ENCODE data around the gene ZFHX3. TPM values are rescaled to one million over a fixed set of nuclear protein-coding genes. Genes with fewer than 3 reads are reported as not detected.

The ZFHX3 gene
- total RNA-seq, 1 experiment from 2014 or later: 21.8 TPM

GRCh38 chr16:72838586-72838910, 209.4 kb downstream of the ZFHX3 start:
- H3K36me3 ChIP-seq (ENCODE audit: insufficient read depth, low read length, poor library complexity, severe bottlenecking): no peaks in the 10 kb centered on the region
- intact Hi-C loops (cut with micrococcal nuclease; ENCODE audit: unreplicated experiment): no loop called here
- POLR2A ChIA-PET (ENCODE audit: low non-redundant PET): no interaction called here
- no peak overlapping the region for H3K4me3 ChIP-seq (ENCODE audit: low read depth, low read length, poor library complexity, severe bottlenecking)
- no TSS peak for BruUV-seq (replicated peaks)
- H3K27ac ChIP-seq (ENCODE audit: low read depth, low read length, poor library complexity, severe bottlenecking): no peak overlapping the region
- H3K27me3 ChIP-seq (replicated peaks; ENCODE audit: insufficient read depth, low read depth, low read length, poor library complexity): no peaks in the 10 kb centered on the region
- H3K9me3 ChIP-seq (ENCODE audit: low read depth, low read length, poor library complexity, severe bottlenecking): no peaks in the 10 kb centered on the region
- no peak for DNase-seq (ENCODE audit: low spot score)
- H3K4me1 ChIP-seq (ENCODE audit: insufficient read depth, low read length, poor library complexity, severe bottlenecking): peaks cover 7% of the 10 kb centered on the region
- CTCF ChIA-PET: no interaction called here
- TF ChIP-seq, protein P1, sequence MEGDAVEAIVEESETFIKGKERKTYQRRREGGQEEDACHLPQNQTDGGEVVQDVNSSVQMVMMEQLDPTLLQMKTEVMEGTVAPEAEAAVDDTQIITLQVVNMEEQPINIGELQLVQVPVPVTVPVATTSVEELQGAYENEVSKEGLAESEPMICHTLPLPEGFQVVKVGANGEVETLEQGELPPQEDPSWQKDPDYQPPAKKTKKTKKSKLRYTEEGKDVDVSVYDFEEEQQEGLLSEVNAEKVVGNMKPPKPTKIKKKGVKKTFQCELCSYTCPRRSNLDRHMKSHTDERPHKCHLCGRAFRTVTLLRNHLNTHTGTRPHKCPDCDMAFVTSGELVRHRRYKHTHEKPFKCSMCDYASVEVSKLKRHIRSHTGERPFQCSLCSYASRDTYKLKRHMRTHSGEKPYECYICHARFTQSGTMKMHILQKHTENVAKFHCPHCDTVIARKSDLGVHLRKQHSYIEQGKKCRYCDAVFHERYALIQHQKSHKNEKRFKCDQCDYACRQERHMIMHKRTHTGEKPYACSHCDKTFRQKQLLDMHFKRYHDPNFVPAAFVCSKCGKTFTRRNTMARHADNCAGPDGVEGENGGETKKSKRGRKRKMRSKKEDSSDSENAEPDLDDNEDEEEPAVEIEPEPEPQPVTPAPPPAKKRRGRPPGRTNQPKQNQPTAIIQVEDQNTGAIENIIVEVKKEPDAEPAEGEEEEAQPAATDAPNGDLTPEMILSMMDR (conservative IDR thresholded peaks at IDR 0.05; ENCODE audit: low read depth, low read length): no peak
- TF ChIP-seq EZH2 (IDR thresholded peaks at IDR 0.05; ENCODE audit: borderline replicate concordance, low read depth, low read length, poor library complexity, severe bottlenecking): no peak

DNA sequence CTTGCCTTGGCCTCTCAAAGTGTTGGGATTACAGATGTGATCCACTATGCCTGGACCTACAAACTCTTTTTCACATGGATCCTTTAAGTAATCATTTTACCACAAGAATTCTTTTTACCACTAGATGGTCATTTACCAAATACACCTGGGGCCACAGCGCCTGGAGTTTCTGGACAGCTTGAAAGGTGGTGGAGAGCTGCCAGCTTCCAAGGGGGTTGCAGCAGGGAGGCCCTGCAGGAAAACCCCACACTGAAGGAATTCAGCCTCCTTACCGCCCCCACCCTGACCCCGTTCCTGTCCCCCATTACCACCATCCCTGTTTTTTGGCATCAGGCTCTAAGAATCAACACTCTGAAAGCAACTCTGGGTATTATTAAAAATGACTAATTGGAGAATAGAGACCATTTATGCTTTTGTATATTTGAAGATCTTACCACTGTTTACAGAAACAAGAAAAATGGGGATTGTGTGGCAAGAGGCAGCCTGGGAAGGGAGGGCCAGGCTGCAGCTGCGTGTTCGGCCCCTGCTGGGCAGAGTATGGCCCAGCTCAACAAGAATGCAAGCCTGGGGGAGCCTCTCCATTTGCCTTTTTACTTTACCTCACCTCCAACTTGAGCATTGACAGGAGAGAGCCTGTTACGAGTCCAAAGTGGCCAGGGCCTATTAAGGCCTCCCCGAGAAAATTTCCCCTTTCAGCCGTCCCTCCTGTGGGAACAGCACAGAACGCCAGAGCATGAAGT, 209.9 kb downstream of the ZFHX3 start:
- Histone ChIP-seq H3K27me3 (replicated peaks; ENCODE audit: insufficient read depth, low read depth, low read length, poor library complexity) (no peaks in the 10 kb centered on the region), H3K4me3 (ENCODE audit: low read depth, low read length, poor library complexity, severe bottlenecking) (no peak overlapping the region), H3K4me1 (ENCODE audit: insufficient read depth, low read length, poor library complexity, severe bottlenecking) (peaks cover 7% of the 10 kb centered on the region), H3K36me3 (ENCODE audit: insufficient read depth, low read length, poor library complexity, severe bottlenecking) (no peaks in the 10 kb centered on the region), H3K9me3 (ENCODE audit: low read depth, low read length, poor library complexity, severe bottlenecking) (no peaks in the 10 kb centered on the region), H3K27ac (ENCODE audit: low read depth, low read length, poor library complexity, severe bottlenecking) (no peak overlapping the region)
- ChIA-PET POLR2A (ENCODE audit: low non-redundant PET) (no interaction called here), CTCF (no interaction called here)
- intact Hi-C loops (cut with micrococcal nuclease; ENCODE audit: unreplicated experiment): no loop called here
- BruUV-seq (replicated peaks): no TSS peak
- no peak for DNase-seq (ENCODE audit: low spot score)
- TF ChIP-seq EZH2 (IDR thresholded peaks at IDR 0.05; ENCODE audit: borderline replicate concordance, low read depth, low read length, poor library complexity, severe bottlenecking): no peak
- TF ChIP-seq, protein P1 (conservative IDR thresholded peaks at IDR 0.05; ENCODE audit: low read depth, low read length): no peak

- Histone ChIP-seq H3K4me1 (ENCODE audit: insufficient read depth, low read length, poor library complexity, severe bottlenecking) (peaks cover 7% of the 10 kb centered on the region), H3K36me3 (ENCODE audit: insufficient read depth, low read length, poor library complexity, severe bottlenecking) (no peaks in the 10 kb centered on the region), H3K27ac (ENCODE audit: low read depth, low read length, poor library complexity, severe bottlenecking) (no peak overlapping the region), H3K27me3 (replicated peaks; ENCODE audit: insufficient read depth, low read depth, low read length, poor library complexity) (no peaks in the 10 kb centered on the region), H3K9me3 (ENCODE audit: low read depth, low read length, poor library complexity, severe bottlenecking) (no peaks in the 10 kb centered on the region), H3K4me3 (ENCODE audit: low read depth, low read length, poor library complexity, severe bottlenecking) (no peak overlapping the region)
- no peak for DNase-seq (ENCODE audit: low spot score)
- intact Hi-C loops (cut with micrococcal nuclease; ENCODE audit: unreplicated experiment): no loop called here
- TF ChIP-seq, protein P1 (conservative IDR thresholded peaks at IDR 0.05; ENCODE audit: low read depth, low read length): no peak
- no peak for TF ChIP-seq EZH2 (IDR thresholded peaks at IDR 0.05; ENCODE audit: borderline replicate concordance, low read depth, low read length, poor library complexity, severe bottlenecking)
- BruUV-seq (replicated peaks): no TSS peak
- CTCF ChIA-PET: no interaction called here
- POLR2A ChIA-PET (ENCODE audit: low non-redundant PET): no interaction called here
Observed at GRCh38 chr16:72836985-72837384, 210.9 kb downstream of the ZFHX3 start.

All from A673 (cell line).